Prostate gland (tissue), 2 donors: ENCODE data around the gene PLK5.

Experiments
- POLR2A ChIP-seq: fragments of 450-650 bp; IDR thresholded peaks from one replicate; pipeline ENCODE4 v1.6.1; 2016; ENCODE audit warnings: antibody characterized with exemption, mild to moderate bottlenecking
- POLR2AphosphoS5 ChIP-seq: sonication (generic); formaldehyde crosslinking; IDR thresholded peaks from one replicate; pipeline ENCODE4 v1.6.1; 2017; ENCODE audit warnings: antibody characterized with exemption
- TF ChIP-seq, protein P1 (sequence below), 4 experiments: fragments of 200-600 bp in 2 of 4; fragments of 450-650 bp in 2 of 4; sonication (generic) in 2 of 4; IDR thresholded peaks; 1 replicate in 3 of 4; 2 replicates in 1 of 4; pipeline ENCODE4 v1.5.1; 2016 to 2019; ENCODE audit warnings: antibody characterized with exemption in 4 of 4, mild to moderate bottlenecking in 2 of 4, moderate library complexity in 2 of 4

GRCh38 chr19:1555487-1556389, 31.9 kb downstream of the PLK5 start:
- no peak for TF ChIP-seq POLR2A
- no peak for TF ChIP-seq POLR2AphosphoS5
- TF ChIP-seq, protein P1, sequence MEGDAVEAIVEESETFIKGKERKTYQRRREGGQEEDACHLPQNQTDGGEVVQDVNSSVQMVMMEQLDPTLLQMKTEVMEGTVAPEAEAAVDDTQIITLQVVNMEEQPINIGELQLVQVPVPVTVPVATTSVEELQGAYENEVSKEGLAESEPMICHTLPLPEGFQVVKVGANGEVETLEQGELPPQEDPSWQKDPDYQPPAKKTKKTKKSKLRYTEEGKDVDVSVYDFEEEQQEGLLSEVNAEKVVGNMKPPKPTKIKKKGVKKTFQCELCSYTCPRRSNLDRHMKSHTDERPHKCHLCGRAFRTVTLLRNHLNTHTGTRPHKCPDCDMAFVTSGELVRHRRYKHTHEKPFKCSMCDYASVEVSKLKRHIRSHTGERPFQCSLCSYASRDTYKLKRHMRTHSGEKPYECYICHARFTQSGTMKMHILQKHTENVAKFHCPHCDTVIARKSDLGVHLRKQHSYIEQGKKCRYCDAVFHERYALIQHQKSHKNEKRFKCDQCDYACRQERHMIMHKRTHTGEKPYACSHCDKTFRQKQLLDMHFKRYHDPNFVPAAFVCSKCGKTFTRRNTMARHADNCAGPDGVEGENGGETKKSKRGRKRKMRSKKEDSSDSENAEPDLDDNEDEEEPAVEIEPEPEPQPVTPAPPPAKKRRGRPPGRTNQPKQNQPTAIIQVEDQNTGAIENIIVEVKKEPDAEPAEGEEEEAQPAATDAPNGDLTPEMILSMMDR (IDR thresholded peaks at IDR 0.05): no peak
